HG03066 (cell line): ENCODE data around the gene SCUBE1.

Experiments used
- ATAC-seq: cut with Tn5 transposase; IDR thresholded peaks from one replicate; pipeline ENCODE4 v1.9.1; 2021; ENCODE audit warnings: low read depth; ENCODE audit not compliant: unreplicated experiment

SCUBE1 gene

GRCh38 chr22:43304831-43305590, 38.2 kb downstream of the SCUBE1 start:
- ATAC-seq: no peak

GRCh38 chr22:43303751-43304150, 39.4 kb downstream of the SCUBE1 start:
- ATAC-seq: no peak

- ATAC-seq: no peak
Measured at GRCh38 chr22:43303166-43303565, 40.0 kb downstream of the SCUBE1 start.

GRCh38 chr22:43302531-43303041, 40.6 kb downstream of the SCUBE1 start:
- ATAC-seq: no peak

GRCh38 chr22:43301866-43302265, 41.3 kb downstream of the SCUBE1 start:
- no peak for ATAC-seq

- ATAC-seq: no peak
Measured at GRCh38 chr22:43300891-43301676, 42.1 kb downstream of the SCUBE1 start.

GRCh38 chr22:43299736-43300135, 43.4 kb downstream of the SCUBE1 start:
- ATAC-seq: no peak

- ATAC-seq: no peak
Measured at GRCh38 chr22:43298062-43298801, 44.9 kb downstream of the SCUBE1 start.

GRCh38 chr22:43297270-43298061, 45.7 kb downstream of the SCUBE1 start:
- no peak for ATAC-seq

GRCh38 chr22:43296276-43296902, 46.8 kb downstream of the SCUBE1 start:
- no peak for ATAC-seq

GRCh38 chr22:43295660-43296059, 47.5 kb downstream of the SCUBE1 start:
- ATAC-seq: no peak

GRCh38 chr22:43295173-43295572, 48.0 kb downstream of the SCUBE1 start:
- ATAC-seq: no peak

- no peak for ATAC-seq
Measured at GRCh38 chr22:43293655-43294392, 49.3 kb downstream of the SCUBE1 start.

- ATAC-seq: no peak
Measured at GRCh38 chr22:43293259-43293654, 49.9 kb downstream of the SCUBE1 start.

- ATAC-seq: no peak
Measured at GRCh38 chr22:43292630-43293018, 50.5 kb downstream of the SCUBE1 start.

- no peak for ATAC-seq
Measured at GRCh38 chr22:43291381-43291780, 51.8 kb downstream of the SCUBE1 start.

- ATAC-seq: no peak
Measured at GRCh38 chr22:43289976-43290721, 53.0 kb downstream of the SCUBE1 start.

- no peak for ATAC-seq
Measured at GRCh38 chr22:43289531-43289963, 53.6 kb downstream of the SCUBE1 start.
